ENCODE results near the gene HPCAL4. TPM values are rescaled to one million over a fixed set of nuclear protein-coding genes. Genes with fewer than 3 reads are reported as not detected.

Gene HPCAL4
- total and polyA plus RNA-seq, 9 of the 15 experiments (the other 6 are each of a cell fraction or from before 2014, with no cell fraction given) = 0.01 to 0.04 (median 0.04) TPM; not detected in 4

DNA sequence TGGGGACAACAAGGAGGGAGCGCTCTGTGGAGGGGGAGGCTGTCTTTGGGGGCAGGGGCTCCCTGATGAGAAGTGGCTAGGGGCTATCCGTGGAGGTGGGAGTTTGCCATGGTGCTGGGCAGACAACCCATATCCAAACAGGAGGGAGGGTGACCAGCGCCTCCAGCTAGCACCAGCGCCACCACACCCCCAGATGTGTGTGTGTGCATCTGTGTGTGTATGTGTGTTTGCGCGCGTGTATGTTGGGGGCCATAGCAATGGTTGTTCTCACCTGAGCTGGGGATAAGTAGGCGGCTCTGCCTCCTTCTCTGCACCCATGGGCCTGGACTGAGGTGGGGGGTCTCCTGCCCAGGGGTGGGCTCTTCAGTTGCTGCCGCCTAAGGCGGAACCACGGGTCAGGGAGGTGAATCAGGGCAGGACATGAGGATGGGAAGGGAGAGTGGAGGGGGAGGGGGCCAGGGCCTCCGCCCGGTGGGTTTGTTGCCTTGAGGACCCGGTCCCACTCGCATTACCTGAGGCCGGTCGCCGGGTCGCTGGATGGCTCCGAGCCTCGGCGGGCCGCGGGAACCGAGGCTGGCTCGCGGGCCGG lies 345 bp downstream of the HPCAL4 start (continued):
- TF ChIP-seq SRSF3 (IDR thresholded peaks at IDR 0.05; ENCODE audit: insufficient read depth, low read length) = no peak
- TF ChIP-seq, protein P1, sequence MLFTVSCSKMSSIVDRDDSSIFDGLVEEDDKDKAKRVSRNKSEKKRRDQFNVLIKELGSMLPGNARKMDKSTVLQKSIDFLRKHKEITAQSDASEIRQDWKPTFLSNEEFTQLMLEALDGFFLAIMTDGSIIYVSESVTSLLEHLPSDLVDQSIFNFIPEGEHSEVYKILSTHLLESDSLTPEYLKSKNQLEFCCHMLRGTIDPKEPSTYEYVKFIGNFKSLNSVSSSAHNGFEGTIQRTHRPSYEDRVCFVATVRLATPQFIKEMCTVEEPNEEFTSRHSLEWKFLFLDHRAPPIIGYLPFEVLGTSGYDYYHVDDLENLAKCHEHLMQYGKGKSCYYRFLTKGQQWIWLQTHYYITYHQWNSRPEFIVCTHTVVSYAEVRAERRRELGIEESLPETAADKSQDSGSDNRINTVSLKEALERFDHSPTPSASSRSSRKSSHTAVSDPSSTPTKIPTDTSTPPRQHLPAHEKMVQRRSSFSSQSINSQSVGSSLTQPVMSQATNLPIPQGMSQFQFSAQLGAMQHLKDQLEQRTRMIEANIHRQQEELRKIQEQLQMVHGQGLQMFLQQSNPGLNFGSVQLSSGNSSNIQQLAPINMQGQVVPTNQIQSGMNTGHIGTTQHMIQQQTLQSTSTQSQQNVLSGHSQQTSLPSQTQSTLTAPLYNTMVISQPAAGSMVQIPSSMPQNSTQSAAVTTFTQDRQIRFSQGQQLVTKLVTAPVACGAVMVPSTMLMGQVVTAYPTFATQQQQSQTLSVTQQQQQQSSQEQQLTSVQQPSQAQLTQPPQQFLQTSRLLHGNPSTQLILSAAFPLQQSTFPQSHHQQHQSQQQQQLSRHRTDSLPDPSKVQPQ (CRISPR knock-in tag; IDR thresholded peaks at IDR 0.05; ENCODE audit: borderline replicate concordance) = no peak
- TF ChIP-seq TCF3 (CRISPR knock-in tag; IDR thresholded peaks at IDR 0.05) = no peak
- no peak for TF ChIP-seq ATF1 (CRISPR knock-in tag; IDR thresholded peaks at IDR 0.05)
- no peak for TF ChIP-seq ATF1 (tag; IDR thresholded peaks at IDR 0.05)
- TF ChIP-seq, protein P2, sequence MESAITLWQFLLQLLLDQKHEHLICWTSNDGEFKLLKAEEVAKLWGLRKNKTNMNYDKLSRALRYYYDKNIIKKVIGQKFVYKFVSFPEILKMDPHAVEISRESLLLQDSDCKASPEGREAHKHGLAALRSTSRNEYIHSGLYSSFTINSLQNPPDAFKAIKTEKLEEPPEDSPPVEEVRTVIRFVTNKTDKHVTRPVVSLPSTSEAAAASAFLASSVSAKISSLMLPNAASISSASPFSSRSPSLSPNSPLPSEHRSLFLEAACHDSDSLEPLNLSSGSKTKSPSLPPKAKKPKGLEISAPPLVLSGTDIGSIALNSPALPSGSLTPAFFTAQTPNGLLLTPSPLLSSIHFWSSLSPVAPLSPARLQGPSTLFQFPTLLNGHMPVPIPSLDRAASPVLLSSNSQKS (CRISPR knock-in tag; IDR thresholded peaks at IDR 0.05) = no peak
- no peak for TF ChIP-seq CCNT2 (IDR thresholded peaks at IDR 0.05; ENCODE audit: borderline replicate concordance, extremely low read depth, insufficient read length, low read depth, low read length)
- no peak for TF ChIP-seq KAT8 (IDR thresholded peaks at IDR 0.05; ENCODE audit: low read depth)
- TF ChIP-seq, protein P3, sequence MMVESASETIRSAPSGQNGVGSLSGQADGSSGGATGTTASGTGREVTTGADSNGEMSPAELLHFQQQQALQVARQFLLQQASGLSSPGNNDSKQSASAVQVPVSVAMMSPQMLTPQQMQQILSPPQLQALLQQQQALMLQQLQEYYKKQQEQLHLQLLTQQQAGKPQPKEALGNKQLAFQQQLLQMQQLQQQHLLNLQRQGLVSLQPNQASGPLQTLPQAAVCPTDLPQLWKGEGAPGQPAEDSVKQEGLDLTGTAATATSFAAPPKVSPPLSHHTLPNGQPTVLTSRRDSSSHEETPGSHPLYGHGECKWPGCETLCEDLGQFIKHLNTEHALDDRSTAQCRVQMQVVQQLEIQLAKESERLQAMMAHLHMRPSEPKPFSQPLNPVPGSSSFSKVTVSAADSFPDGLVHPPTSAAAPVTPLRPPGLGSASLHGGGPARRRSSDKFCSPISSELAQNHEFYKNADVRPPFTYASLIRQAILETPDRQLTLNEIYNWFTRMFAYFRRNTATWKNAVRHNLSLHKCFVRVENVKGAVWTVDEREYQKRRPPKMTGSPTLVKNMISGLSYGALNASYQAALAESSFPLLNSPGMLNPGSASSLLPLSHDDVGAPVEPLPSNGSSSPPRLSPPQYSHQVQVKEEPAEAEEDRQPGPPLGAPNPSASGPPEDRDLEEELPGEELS (CRISPR knock-in tag; IDR thresholded peaks at IDR 0.05; ENCODE audit: borderline replicate concordance) = no peak
- TF ChIP-seq PTTG1 (tag; IDR thresholded peaks at IDR 0.05; ENCODE audit: low read depth) = no peak
- TF ChIP-seq FOXM1 (IDR thresholded peaks at IDR 0.05; ENCODE audit: low read depth) = no peak
- no peak for TF ChIP-seq FOXM1 (CRISPR knock-in tag; IDR thresholded peaks at IDR 0.05; ENCODE audit: low read depth)
- TF ChIP-seq, protein P4, sequence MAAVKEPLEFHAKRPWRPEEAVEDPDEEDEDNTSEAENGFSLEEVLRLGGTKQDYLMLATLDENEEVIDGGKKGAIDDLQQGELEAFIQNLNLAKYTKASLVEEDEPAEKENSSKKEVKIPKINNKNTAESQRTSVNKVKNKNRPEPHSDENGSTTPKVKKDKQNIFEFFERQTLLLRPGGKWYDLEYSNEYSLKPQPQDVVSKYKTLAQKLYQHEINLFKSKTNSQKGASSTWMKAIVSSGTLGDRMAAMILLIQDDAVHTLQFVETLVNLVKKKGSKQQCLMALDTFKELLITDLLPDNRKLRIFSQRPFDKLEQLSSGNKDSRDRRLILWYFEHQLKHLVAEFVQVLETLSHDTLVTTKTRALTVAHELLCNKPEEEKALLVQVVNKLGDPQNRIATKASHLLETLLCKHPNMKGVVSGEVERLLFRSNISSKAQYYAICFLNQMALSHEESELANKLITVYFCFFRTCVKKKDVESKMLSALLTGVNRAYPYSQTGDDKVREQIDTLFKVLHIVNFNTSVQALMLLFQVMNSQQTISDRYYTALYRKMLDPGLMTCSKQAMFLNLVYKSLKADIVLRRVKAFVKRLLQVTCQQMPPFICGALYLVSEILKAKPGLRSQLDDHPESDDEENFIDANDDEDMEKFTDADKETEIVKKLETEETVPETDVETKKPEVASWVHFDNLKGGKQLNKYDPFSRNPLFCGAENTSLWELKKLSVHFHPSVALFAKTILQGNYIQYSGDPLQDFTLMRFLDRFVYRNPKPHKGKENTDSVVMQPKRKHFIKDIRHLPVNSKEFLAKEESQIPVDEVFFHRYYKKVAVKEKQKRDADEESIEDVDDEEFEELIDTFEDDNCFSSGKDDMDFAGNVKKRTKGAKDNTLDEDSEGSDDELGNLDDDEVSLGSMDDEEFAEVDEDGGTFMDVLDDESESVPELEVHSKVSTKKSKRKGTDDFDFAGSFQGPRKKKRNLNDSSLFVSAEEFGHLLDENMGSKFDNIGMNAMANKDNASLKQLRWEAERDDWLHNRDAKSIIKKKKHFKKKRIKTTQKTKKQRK (IDR thresholded peaks at IDR 0.05; ENCODE audit: borderline replicate concordance, low read depth, low read length) = no peak
- TF ChIP-seq ZNF431 (CRISPR knock-in tag; IDR thresholded peaks at IDR 0.05) = no peak
- TF ChIP-seq, protein P5, sequence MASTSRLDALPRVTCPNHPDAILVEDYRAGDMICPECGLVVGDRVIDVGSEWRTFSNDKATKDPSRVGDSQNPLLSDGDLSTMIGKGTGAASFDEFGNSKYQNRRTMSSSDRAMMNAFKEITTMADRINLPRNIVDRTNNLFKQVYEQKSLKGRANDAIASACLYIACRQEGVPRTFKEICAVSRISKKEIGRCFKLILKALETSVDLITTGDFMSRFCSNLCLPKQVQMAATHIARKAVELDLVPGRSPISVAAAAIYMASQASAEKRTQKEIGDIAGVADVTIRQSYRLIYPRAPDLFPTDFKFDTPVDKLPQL (IDR thresholded peaks at IDR 0.05; ENCODE audit: extremely low read depth, insufficient read length) = no peak
- no peak for TF ChIP-seq ZNF75A (CRISPR knock-in tag; IDR thresholded peaks at IDR 0.05)
- TF ChIP-seq SMARCE1 (IDR thresholded peaks at IDR 0.05) = no peak
